ENCODE results near the gene BAD.
"Not testable (repeated sequence)": the region's sequence is repeated elsewhere in the genome, so short reads cannot be mapped to it uniquely, and the experiment has no call there.

Gene BAD

GRCh38 chr11:64284048-64284961 lies at the start of gene BAD:
BAD (minus strand) TSS chr11:64284665; CDS start chr11:64284368, 297 bp downstream.
- DNase-seq (ENCODE audit: low read depth in 2 of 2): peak; percentile 90

- no peak for DNase-seq (ENCODE audit: low read depth in 2 of 2)
Measured at GRCh38 chr11:64333556-64333955, 49.1 kb upstream of the BAD start.

DNA sequence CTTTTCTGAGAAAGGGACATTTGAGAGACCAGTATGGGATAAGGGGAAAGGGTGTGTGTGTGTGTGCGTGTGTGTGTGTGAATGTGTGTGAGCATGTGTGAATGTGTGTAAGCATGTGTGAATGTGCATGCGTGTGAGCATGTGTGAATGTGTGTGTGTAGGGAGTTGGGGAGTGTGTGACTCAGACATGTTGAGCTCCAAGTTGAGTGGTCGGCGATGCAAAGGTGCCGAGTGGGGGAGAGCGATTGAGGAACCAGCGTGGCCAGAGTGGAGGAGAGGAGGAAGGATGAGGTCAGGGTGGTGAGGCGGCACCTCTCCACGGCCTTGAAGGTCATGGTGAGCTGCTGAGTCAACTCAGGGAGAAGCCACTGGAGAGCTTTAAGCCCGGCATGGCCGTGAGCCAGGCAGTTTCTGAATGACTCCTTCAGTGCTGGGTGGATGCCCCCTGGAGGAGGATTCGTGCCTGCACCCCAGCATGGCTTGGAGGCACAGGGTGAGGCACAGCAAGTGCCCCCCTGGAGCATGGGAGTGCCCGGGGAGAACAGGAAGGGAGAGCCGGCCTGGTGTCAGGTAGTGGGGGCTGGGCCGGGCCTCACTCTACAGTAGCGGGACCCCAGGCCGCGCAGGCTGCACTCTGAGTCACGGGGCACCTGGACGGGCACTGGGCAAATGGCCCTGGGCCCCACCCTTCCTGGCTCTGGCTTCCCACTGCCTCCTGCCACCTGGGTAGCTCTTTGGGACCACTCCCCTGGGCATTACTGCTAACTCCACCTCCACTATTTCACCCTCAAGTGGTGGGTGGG lies 47.3 kb upstream of the BAD start:
- DNase-seq (ENCODE audit: low read depth in 2 of 2): peak; percentile 46 to 69

GRCh38 chr11:64330888-64331287 lies 46.4 kb upstream of the BAD start:
- no peak for DNase-seq (ENCODE audit: low read depth in 2 of 2)

- no peak for DNase-seq (ENCODE audit: low read depth in 2 of 2)
Measured at GRCh38 chr11:64327993-64328392, 43.5 kb upstream of the BAD start.

GRCh38 chr11:64327375-64327774 lies 42.9 kb upstream of the BAD start:
- DNase-seq (ENCODE audit: low read depth in 2 of 2): no peak

GRCh38 chr11:64324692-64325469 lies 40.4 kb upstream of the BAD start:
- no peak for DNase-seq (ENCODE audit: low read depth in 2 of 2)

GRCh38 chr11:64323984-64324383 lies 39.5 kb upstream of the BAD start:
- not testable (repeated sequence) for DNase-seq (ENCODE audit: low read depth in 2 of 2)

GRCh38 chr11:64323373-64323772 lies 38.9 kb upstream of the BAD start:
- DNase-seq (ENCODE audit: low read depth in 2 of 2): no peak

DNA sequence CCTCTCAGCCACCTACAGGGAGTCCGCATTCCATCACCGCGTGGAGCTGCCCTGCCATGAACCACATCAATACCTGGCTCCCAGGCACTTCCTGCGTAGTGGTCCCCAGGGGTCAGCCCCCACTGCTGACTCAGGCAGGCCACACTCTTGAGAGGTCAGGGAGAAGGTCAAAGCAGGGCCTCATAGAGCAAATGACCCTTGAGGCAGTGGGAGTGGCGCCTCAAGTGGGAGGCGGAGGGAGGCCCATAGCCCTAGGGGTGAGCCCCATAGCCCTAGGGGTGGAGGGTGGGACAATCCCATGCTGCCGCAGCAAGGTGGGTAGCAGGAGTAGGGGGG lies 38.4 kb upstream of the BAD start:
- DNase-seq (ENCODE audit: low read depth in 2 of 2): no peak

DNA sequence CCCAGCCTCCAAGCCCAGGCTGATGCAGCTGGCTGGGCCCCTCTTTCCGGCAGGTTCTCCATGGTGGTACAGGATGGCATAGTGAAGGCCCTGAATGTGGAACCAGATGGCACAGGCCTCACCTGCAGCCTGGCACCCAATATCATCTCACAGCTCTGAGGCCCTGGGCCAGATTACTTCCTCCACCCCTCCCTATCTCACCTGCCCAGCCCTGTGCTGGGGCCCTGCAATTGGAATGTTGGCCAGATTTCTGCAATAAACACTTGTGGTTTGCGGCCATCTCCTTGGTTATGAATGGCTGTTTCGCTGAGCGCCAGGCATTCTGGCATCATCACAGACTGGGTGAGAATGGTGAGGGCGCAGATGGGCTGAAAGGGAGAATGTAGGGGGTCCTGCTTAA lies 37.1 kb upstream of the BAD start:
- no peak for DNase-seq (ENCODE audit: low read depth in 2 of 2)

DNA sequence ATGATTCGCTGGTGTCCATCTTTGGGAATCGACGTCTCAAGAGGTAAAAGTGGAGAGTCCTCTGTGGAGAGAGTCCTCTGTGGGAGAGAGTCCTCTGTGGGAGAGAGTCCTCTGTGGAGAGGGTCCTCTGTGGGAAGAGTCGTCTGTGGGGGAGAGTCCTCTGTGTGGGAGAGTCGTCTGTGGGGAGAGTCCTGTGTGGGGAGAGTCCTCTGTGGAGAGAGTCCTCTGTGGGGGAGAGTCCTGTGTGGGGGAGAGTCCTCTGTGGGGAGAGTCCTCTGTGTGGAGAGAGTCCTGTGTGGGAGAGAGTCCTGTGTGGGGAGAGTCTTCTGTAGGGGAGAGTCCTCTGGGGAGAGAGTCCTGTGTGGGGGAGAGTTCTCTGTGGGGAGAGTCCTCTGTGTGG lies 36.6 kb upstream of the BAD start:
- no peak for DNase-seq (ENCODE audit: low read depth in 2 of 2)

DNA sequence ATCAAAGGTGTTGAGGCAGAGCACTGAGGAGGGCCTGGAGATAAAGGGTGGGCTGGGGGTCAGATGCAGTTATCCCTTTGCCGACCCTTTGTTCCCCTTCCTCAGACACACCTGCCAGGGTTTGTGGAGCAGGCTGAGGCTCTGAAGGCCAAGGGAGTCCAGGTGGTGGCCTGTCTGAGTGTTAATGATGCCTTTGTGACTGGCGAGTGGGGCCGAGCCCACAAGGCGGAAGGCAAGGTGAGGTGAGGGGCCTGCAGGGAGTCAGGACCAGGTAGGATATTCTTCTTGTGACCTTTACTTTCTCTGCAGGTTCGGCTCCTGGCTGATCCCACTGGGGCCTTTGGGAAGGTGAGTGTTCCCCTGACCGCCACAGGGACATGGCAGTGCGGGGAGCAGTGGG lies 36.1 kb upstream of the BAD start:
- no peak for DNase-seq (ENCODE audit: low read depth in 2 of 2)

DNA sequence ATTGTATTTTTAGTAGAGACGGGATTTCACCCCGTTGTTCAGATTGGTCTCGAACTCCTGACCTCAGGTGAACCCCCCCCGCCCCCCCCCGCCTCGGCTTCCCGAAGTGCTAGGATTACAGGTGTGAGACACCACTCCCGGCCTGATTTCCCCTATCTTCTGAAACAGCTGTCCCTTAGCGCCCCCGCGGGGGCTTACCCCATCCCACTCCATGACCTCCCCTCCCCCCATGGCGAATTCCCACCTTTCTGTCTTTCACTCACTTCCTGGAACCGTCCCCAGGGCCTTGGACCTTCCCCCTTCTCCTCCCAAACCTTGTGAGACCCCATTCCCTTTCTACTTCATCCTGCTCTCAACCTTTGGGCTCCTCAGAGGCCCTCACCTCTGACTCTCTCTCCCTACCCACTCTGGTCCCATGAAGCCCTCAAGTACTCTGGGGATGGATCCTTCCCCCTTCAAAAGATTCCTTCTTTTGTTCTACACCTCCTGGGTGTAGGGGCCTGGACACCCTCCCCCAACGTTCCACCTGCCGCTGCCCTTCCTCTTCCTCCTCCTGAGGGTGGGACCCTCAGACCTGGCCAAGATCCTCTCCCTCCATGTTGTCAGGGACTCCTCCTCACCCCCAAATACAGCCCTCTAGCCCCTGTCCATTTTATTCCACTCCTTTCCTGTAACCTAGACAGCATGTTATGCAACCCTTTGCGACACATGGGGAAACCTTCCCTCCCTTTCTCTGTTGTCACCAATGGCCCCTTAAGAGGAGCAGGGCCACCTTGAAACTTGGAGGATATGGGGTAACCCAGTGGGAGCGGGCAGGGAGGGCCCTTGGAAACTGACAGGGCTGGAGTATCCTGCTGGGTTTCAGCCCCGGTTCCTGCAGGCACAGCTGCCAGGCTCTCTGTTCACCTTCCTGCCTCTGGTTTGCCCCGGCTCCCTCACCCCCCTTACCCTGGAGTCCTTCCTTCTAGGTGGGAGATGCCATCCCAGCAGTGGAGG lies 34.6 kb upstream of the BAD start:
- DNase-seq (ENCODE audit: low read depth in 2 of 2): no peak

DNA sequence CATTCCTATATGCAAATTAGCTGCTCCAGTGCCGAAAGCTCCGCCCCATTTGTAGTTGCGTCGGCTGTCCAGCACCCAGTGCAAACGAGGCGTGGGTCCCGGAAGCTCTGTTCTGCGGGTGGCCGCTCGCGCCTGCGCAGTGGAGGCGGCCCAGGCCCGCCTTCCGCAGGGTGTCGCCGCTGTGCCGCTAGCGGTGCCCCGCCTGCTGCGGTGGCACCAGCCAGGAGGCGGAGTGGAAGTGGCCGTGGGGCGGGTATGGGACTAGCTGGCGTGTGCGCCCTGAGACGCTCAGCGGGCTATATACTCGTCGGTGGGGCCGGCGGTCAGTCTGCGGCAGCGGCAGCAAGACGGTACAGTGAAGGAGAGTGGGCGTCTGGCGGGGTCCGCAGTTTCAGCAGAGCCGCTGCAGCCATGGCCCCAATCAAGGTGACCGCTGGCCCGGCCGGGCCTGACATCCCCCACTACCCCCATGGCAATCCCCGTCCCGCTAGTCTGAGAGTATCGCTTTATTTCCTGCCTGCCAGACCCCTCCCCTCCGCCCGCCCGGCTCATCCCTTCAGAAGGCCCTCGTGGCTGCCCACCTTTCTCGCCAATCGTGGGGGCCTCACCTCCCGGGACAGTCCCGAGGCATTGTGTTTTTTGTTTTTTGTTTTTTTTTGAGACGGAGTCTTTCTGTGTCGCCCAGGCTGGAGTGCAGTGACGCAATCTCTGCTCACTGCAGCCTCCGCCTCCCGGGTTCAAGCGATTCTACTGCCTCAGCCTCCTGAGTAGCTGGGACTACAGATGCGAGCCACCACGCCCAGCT lies 33.7 kb upstream of the BAD start, which contains the start of gene PRDX5:
PRDX5 (plus strand) TSS at position 161 of the 805 bp plus-strand sequence; CDS start at position 256, 95 bp downstream.
- peak; percentile 87 to 92 for DNase-seq (ENCODE audit: low read depth in 2 of 2)

GRCh38 chr11:64317325-64317960 lies 33.0 kb upstream of the BAD start, which contains the start of gene TRMT112:
TRMT112 (minus strand) TSS chr11:64317559; CDS start chr11:64317526, 33 bp downstream.
- peak; percentile 92 to 93 for DNase-seq (ENCODE audit: low read depth in 2 of 2)

- no peak for DNase-seq (ENCODE audit: low read depth in 2 of 2)
Measured at GRCh38 chr11:64316672-64317324, 32.3 kb upstream of the BAD start.

DNA sequence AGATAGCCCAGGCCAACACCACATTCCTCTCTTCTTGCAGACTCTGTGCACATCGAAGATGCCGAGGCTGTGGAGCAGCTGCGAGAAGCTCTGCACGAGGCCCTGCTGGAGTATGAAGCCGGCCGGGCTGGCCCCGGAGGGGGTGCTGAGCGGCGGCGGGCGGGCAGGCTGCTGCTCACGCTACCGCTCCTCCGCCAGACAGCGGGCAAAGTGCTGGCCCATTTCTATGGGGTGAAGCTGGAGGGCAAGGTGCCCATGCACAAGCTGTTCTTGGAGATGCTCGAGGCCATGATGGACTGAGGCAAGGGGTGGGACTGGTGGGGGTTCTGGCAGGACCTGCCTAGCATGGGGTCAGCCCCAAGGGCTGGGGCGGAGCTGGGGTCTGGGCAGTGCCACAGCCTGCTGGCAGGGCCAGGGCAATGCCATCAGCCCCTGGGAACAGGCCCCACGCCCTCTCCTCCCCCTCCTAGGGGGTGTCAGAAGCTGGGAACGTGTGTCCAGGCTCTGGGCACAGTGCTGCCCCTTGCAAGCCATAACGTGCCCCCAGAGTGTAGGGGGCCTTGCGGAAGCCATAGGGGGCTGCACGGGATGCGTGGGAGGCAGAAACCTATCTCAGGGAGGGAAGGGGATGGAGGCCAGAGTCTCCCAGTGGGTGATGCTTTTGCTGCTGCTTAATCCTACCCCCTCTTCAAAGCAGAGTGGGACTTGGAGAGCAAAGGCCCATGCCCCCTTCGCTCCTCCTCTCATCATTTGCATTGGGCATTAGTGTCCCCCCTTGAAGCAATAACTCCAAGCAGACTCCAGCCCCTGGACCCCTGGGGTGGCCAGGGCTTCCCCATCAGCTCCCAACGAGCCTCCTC lies 31.4 kb upstream of the BAD start:
- not testable (repeated sequence) for DNase-seq (ENCODE audit: low read depth in 2 of 2)
